ENCODE measurements around the gene HSPA4L. TPM values are rescaled to one million over a fixed set of nuclear protein-coding genes. Genes with fewer than 3 reads are reported as not detected.

The HSPA4L gene
- total and polyA plus RNA-seq, 2 donors (not counting 1 experiment from before 2014, with no cell fraction given), result 3.9 to 10.1 TPM

DNA sequence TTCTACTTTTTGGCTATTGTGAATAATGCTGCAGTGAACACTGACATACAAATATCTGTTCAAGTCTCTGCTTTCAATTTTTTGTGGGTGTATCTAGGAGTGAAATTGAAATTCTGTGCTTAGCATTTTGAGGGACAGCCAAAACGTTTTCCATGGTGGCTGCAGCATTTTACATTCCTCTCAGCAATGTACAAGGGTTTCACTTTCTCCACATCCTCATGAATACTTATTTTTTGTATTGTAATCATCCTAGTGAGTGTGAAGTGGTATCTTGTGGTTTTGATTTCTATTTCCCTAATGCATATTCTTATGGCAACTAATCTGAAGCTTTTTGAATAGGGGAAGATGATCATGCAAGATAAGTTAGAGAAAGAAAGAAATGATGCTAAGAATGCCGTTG is 40.3 kb downstream of the HSPA4L start:
- Histone ChIP-seq H3K4me3 (replicated peaks in 1 of 4; ENCODE audit: control extremely low read depth in 1 of 4, insufficient read depth in 1 of 4, low read depth in 3 of 4, low read length in 4 of 4) (no peak overlapping the region), H3K79me2 (ENCODE audit: control insufficient read depth, insufficient read depth, low read length) (no peaks in the 10 kb centered on the region), H3K9ac (ENCODE audit: insufficient read depth, low read length) (no peak overlapping the region), H3K4me1 (ENCODE audit: control insufficient read depth, extremely low read depth, insufficient read depth, low read length) (no peaks in the 10 kb centered on the region), H3K4me2 (ENCODE audit: extremely low read depth, insufficient read depth, low read length) (no peak overlapping the region), H3K27ac (ENCODE audit: insufficient read depth, low read length) (no peak overlapping the region), H4K20me1 (ENCODE audit: control insufficient read depth, extremely low read depth, insufficient read depth, low read length) (no peaks in the 10 kb centered on the region), H3K9me3 (ENCODE audit: control insufficient read depth, insufficient read depth, low read depth, low read length) (no peaks in the 10 kb centered on the region), H3K27me3 (ENCODE audit: control insufficient read depth, insufficient read depth, low read length) (no peaks in the 10 kb centered on the region), H3K36me3 (ENCODE audit: control insufficient read depth, insufficient read depth, low read length) (no peaks in the 10 kb centered on the region), H2AFZ (ENCODE audit: low read length) (no peak overlapping the region)
- no peak for DNase-seq (ENCODE audit: low read depth in 2 of 2)
- TF ChIP-seq EZH2 (IDR thresholded peaks at IDR 0.05; ENCODE audit: low read length, missing control alignments) (no peak), CTCF (conservative IDR thresholded peaks at IDR 0.05 in 1 of 2, IDR thresholded peaks at IDR 0.05 in 1 of 2; ENCODE audit: low read depth in 1 of 2, low read length in 2 of 2) (no peak)

GRCh38 chr4:127828121-127828520 is 46.0 kb downstream of the HSPA4L start:
- no peaks in the 10 kb centered on the region for H3K27me3 ChIP-seq (ENCODE audit: control insufficient read depth, insufficient read depth, low read length)
- TF ChIP-seq CTCF (conservative IDR thresholded peaks at IDR 0.05 in 1 of 2, IDR thresholded peaks at IDR 0.05 in 1 of 2; ENCODE audit: low read depth in 1 of 2, low read length in 2 of 2) (no peak), EZH2 (IDR thresholded peaks at IDR 0.05; ENCODE audit: low read length, missing control alignments) (no peak)

GRCh38 chr4:127829014-127829413 is 46.9 kb downstream of the HSPA4L start:
- H3K4me2 ChIP-seq (ENCODE audit: extremely low read depth, insufficient read depth, low read length), result no peak overlapping the region
- no peak overlapping the region for H3K9ac ChIP-seq (ENCODE audit: insufficient read depth, low read length)
- H3K27me3 ChIP-seq (ENCODE audit: control insufficient read depth, insufficient read depth, low read length), result no peaks in the 10 kb centered on the region
- H3K36me3 ChIP-seq (ENCODE audit: control insufficient read depth, insufficient read depth, low read length), result no peaks in the 10 kb centered on the region
- H4K20me1 ChIP-seq (ENCODE audit: control insufficient read depth, extremely low read depth, insufficient read depth, low read length), result no peaks in the 10 kb centered on the region
- H3K9me3 ChIP-seq (ENCODE audit: control insufficient read depth, insufficient read depth, low read depth, low read length), result no peaks in the 10 kb centered on the region
- H3K4me1 ChIP-seq (ENCODE audit: control insufficient read depth, extremely low read depth, insufficient read depth, low read length), result no peaks in the 10 kb centered on the region
- no peak overlapping the region for H2AFZ ChIP-seq (ENCODE audit: low read length)
- no peak for DNase-seq (ENCODE audit: low read depth in 2 of 2)
- no peak overlapping the region for H3K4me3 ChIP-seq (replicated peaks in 1 of 4; ENCODE audit: control extremely low read depth in 1 of 4, insufficient read depth in 1 of 4, low read depth in 3 of 4, low read length in 4 of 4)
- no peak overlapping the region for H3K27ac ChIP-seq (ENCODE audit: insufficient read depth, low read length)
- no peaks in the 10 kb centered on the region for H3K79me2 ChIP-seq (ENCODE audit: control insufficient read depth, insufficient read depth, low read length)
- TF ChIP-seq CTCF (conservative IDR thresholded peaks at IDR 0.05 in 1 of 2, IDR thresholded peaks at IDR 0.05 in 1 of 2; ENCODE audit: low read depth in 1 of 2, low read length in 2 of 2), result no peak
- TF ChIP-seq EZH2 (IDR thresholded peaks at IDR 0.05; ENCODE audit: low read length, missing control alignments), result no peak

More at GRCh38 chr4:127828121-127828520, 46.0 kb downstream of the HSPA4L start:
- DNase-seq (ENCODE audit: low read depth in 2 of 2), result no peak
- H3K4me2 ChIP-seq (ENCODE audit: extremely low read depth, insufficient read depth, low read length), result no peak overlapping the region
- H3K9ac ChIP-seq (ENCODE audit: insufficient read depth, low read length), result no peak overlapping the region
- no peak overlapping the region for H3K4me3 ChIP-seq (replicated peaks in 1 of 4; ENCODE audit: control extremely low read depth in 1 of 4, insufficient read depth in 1 of 4, low read depth in 3 of 4, low read length in 4 of 4)
- H2AFZ ChIP-seq (ENCODE audit: low read length), result no peak overlapping the region
- no peaks in the 10 kb centered on the region for H3K9me3 ChIP-seq (ENCODE audit: control insufficient read depth, insufficient read depth, low read depth, low read length)
- no peaks in the 10 kb centered on the region for H3K4me1 ChIP-seq (ENCODE audit: control insufficient read depth, extremely low read depth, insufficient read depth, low read length)
- no peaks in the 10 kb centered on the region for H3K79me2 ChIP-seq (ENCODE audit: control insufficient read depth, insufficient read depth, low read length)
- no peaks in the 10 kb centered on the region for H4K20me1 ChIP-seq (ENCODE audit: control insufficient read depth, extremely low read depth, insufficient read depth, low read length)
- no peak overlapping the region for H3K27ac ChIP-seq (ENCODE audit: insufficient read depth, low read length)
- no peaks in the 10 kb centered on the region for H3K36me3 ChIP-seq (ENCODE audit: control insufficient read depth, insufficient read depth, low read length)

All from fibroblast of lung (primary cell).